ENCODE results near the gene ARL15. TPM values are rescaled to one million over a fixed set of nuclear protein-coding genes. Genes with fewer than 3 reads are reported as not detected.

The ARL15 gene
- total and polyA plus RNA-seq, 2 donors (not counting 1 experiment from before 2014, with no cell fraction given), result 5.8 to 20.5 TPM

- Mint-ChIP-seq H3K27me3 (no peaks in the 10 kb centered on the region), H3K9me3 (ENCODE audit: insufficient read depth) (no peaks in the 10 kb centered on the region), H3K4me1 (peaks cover 18% of the 10 kb centered on the region), H3K4me3 (no peak overlapping the region), H3K27ac (no peak overlapping the region)
- no peak overlapping the region for H3K4me3 ChIP-seq (ENCODE audit: control extremely low read depth in 1 of 5, extremely low read depth in 1 of 5, insufficient read depth in 1 of 5, low read depth in 2 of 5, low read length in 4 of 5)
- no peak for ATAC-seq (ENCODE audit: low read depth)
- no peaks in the 10 kb centered on the region for H4K20me1 ChIP-seq (ENCODE audit: control insufficient read depth, insufficient read depth, low read length, poor library complexity, severe bottlenecking)
- TF ChIP-seq CTCF (IDR thresholded peaks at IDR 0.05) (no peak), EZH2 (IDR thresholded peaks at IDR 0.05; ENCODE audit: borderline replicate concordance, insufficient read depth, low read depth, low read length, poor library complexity, severe bottlenecking) (no peak)
- no peak overlapping the region for H2AFZ ChIP-seq (ENCODE audit: insufficient read depth, low read depth, low read length, poor library complexity, severe bottlenecking)
- no peaks in the 10 kb centered on the region for H3K36me3 ChIP-seq (replicated peaks in 1 of 2; ENCODE audit: control extremely low read depth in 1 of 2, control insufficient read depth in 1 of 2, extremely low read depth in 1 of 2, insufficient read depth in 2 of 2, low read length in 1 of 2)
- WGBS (ENCODE audit: insufficient coverage), result 90% methylated on average over 1 of the region's 1 CpG
- ChIA-PET CTCF (no interaction called here), POLR2A (no interaction called here)
- H3K27ac ChIP-seq (ENCODE audit: low read length in 2 of 2), result no peak overlapping the region
- no peaks in the 10 kb centered on the region for H3K79me2 ChIP-seq (ENCODE audit: control insufficient read depth, insufficient read depth, low read length)
- no peak for DNase-seq
- intact Hi-C loops (cut with micrococcal nuclease), result no loop called here
- peaks cover 6 to 11% of the 10 kb centered on the region in 2 donors for H3K4me1 ChIP-seq (ENCODE audit: control insufficient read depth in 2 of 2, insufficient read depth in 2 of 2, low read length in 2 of 2)
- H3K9me3 ChIP-seq (ENCODE audit: control extremely low read depth in 1 of 3, control insufficient read depth in 2 of 3, insufficient read depth in 1 of 3, low read length in 2 of 3), result no peaks in the 10 kb centered on the region
- no peaks in the 10 kb centered on the region for H3K27me3 ChIP-seq (replicated peaks in 1 of 4; ENCODE audit: control extremely low read depth in 1 of 4, control insufficient read depth in 3 of 4, insufficient read depth in 4 of 4, low read length in 3 of 4)
- H3K4me2 ChIP-seq (replicated peaks; ENCODE audit: low read depth, low read length, poor library complexity, severe bottlenecking), result no peak overlapping the region
- no peak overlapping the region for H3K9ac ChIP-seq (ENCODE audit: low read length)
Measured at GRCh38 chr5:54093081-54093492, 217.3 kb downstream of the ARL15 start.

GRCh38 chr5:54091307-54092130, 218.9 kb downstream of the ARL15 start:
- Histone ChIP-seq H3K4me2 (replicated peaks; ENCODE audit: low read depth, low read length, poor library complexity, severe bottlenecking) (no peak overlapping the region), H3K27ac (ENCODE audit: low read length in 2 of 2) (no peak overlapping the region), H3K27me3 (replicated peaks in 1 of 4; ENCODE audit: control extremely low read depth in 1 of 4, control insufficient read depth in 3 of 4, insufficient read depth in 4 of 4, low read length in 3 of 4) (no peaks in the 10 kb centered on the region), H3K79me2 (ENCODE audit: control insufficient read depth, insufficient read depth, low read length) (no peaks in the 10 kb centered on the region), H3K4me3 (ENCODE audit: control extremely low read depth in 1 of 5, extremely low read depth in 1 of 5, insufficient read depth in 1 of 5, low read depth in 2 of 5, low read length in 4 of 5) (no peak overlapping the region), H3K36me3 (replicated peaks in 1 of 2; ENCODE audit: control extremely low read depth in 1 of 2, control insufficient read depth in 1 of 2, extremely low read depth in 1 of 2, insufficient read depth in 2 of 2, low read length in 1 of 2) (no peaks in the 10 kb centered on the region), H4K20me1 (ENCODE audit: control insufficient read depth, insufficient read depth, low read length, poor library complexity, severe bottlenecking) (no peaks in the 10 kb centered on the region), H3K4me1 (ENCODE audit: control insufficient read depth in 2 of 2, insufficient read depth in 2 of 2, low read length in 2 of 2) (peaks cover 6 to 11% of the 10 kb centered on the region in 2 donors), H3K9ac (ENCODE audit: low read length) (no peak overlapping the region), H3K9me3 (ENCODE audit: control extremely low read depth in 1 of 3, control insufficient read depth in 2 of 3, insufficient read depth in 1 of 3, low read length in 2 of 3) (no peaks in the 10 kb centered on the region), H2AFZ (ENCODE audit: insufficient read depth, low read depth, low read length, poor library complexity, severe bottlenecking) (no peak overlapping the region)
- H3K27ac Mint-ChIP-seq, result no peak overlapping the region
- no peak overlapping the region for H3K4me3 Mint-ChIP-seq
- H3K27me3 Mint-ChIP-seq, result no peaks in the 10 kb centered on the region
- DNase-seq (no peak), ATAC-seq (ENCODE audit: low read depth) (no peak)
- CTCF ChIA-PET, result no interaction called here
- POLR2A ChIA-PET, result no interaction called here
- H3K9me3 Mint-ChIP-seq (ENCODE audit: insufficient read depth), result no peaks in the 10 kb centered on the region
- intact Hi-C loops (cut with micrococcal nuclease), result no loop called here
- 100% methylated on average over 6 of the region's 9 CpGs for WGBS (ENCODE audit: insufficient coverage)
- H3K4me1 Mint-ChIP-seq, result peaks cover 16% of the 10 kb centered on the region
- TF ChIP-seq CTCF (IDR thresholded peaks at IDR 0.05) (no peak), EZH2 (IDR thresholded peaks at IDR 0.05; ENCODE audit: borderline replicate concordance, insufficient read depth, low read depth, low read length, poor library complexity, severe bottlenecking) (no peak)

Measured in B cell (primary cell).